ENCODE measurements around the gene CFAP45. TPM values are rescaled to one million over a fixed set of nuclear protein-coding genes. Genes with fewer than 3 reads are reported as not detected.
A peak's percentile ranks its signal among the peaks of the same experiment; 100 is the strongest.

CFAP45 gene
- total RNA-seq, 4 donors from 2014 or later, result 0.46 to 3.0 (median 0.66) TPM

- 86 to 87% methylated on average over 8 of the region's 8 CpGs for WGBS, 2 donors
- no peak for DNase-seq (ENCODE audit: low spot score in 2 of 2)
- intact Hi-C loops (cut with DNase I; ENCODE audit: low total_unique reads), result no loop called here
- TF ChIP-seq CTCF (IDR thresholded peaks at IDR 0.05) (no peak), POLR2A (IDR thresholded peaks at IDR 0.05) (no peak)
- no peak overlapping the region for H3K4me3 ChIP-seq (ENCODE audit: low read depth, poor library complexity, severe bottlenecking)
These were observed 30.7 kb upstream of the CFAP45 start for GRCh38 chr1:159930634-159931033.

DNA sequence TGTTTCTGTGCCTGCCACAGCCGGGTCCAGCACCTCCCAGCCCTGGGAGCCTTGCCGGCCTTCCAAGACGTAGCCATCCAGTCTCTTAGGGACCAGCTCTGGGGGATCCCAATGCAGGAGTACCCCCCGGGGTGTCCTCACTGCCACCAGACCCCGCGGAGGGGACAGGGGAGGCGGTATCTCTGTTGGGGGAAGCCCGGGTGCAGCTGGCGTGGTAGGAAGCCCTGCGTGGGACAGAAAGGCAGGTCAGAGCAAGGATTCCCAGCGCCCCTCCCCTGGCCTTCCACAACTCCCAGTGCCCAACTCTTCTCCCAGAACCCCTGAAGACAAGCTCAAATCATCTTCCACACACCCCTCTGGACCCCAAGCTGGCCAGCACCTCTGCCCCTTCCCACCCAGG lies 30.3 kb upstream of the CFAP45 start:
- no peak for DNase-seq (ENCODE audit: low spot score in 2 of 2)
- intact Hi-C loops (cut with DNase I; ENCODE audit: low total_unique reads), result no loop called here
- H3K4me3 ChIP-seq (ENCODE audit: low read depth, poor library complexity, severe bottlenecking), result no peak overlapping the region
- TF ChIP-seq POLR2A (IDR thresholded peaks at IDR 0.05) (no peak), CTCF (IDR thresholded peaks at IDR 0.05) (no peak)
- 81 to 82% methylated on average over 11 of the region's 11 CpGs for WGBS, 2 donors

DNA sequence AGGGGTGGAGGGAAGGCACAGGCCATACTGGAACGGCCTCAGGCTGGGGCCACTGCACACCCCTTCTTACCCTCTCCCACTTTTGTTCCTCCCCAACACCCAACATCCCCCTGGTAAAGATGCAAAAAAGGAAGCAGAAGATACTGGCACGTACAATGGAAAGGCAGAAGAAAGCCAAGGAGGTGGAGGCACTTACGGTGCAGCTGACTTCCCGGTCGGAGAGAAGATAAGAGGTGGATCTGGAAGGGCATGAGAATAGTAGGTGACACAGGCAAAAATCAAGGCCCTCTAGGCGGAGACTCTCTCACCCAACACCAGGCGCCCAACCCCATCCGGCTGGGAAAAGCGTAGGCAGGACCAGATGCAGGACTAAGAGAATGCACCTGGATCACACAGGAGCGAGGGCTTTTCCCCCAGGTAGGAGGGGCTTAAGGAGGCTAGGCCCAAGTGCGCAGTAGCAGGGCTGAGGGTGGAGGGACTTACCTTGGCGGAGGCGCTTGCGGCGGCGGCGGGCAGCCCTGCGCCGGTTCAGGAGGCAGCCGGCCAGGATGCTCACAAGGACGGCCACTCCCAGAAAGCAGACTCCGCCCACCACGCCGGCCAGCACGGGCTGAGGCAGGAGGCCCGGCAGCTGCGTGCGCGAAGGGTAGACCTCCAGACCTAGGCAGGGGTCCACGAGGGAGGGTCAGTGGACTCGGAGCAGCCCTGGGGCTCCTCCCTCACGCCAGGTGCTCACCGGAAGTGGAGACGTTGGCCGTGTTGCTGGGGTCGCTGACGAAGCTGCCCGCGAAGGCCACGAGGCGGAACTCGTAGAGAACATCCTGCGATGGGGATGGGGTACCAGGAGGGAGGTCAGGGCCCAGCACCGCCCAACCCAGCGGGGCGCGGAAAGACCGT lies 29.4 kb upstream of the CFAP45 start:
- H3K4me3 ChIP-seq (ENCODE audit: low read depth, poor library complexity, severe bottlenecking), result no peak overlapping the region
- intact Hi-C loops (cut with DNase I; ENCODE audit: low total_unique reads), result no loop called here
- TF ChIP-seq CTCF (IDR thresholded peaks at IDR 0.05), result no peak
- no peak for TF ChIP-seq POLR2A (IDR thresholded peaks at IDR 0.05)
- DNase-seq (ENCODE audit: low spot score in 2 of 2), result peak; percentile 65 to 90
- WGBS, 2 donors, result 55 to 65% methylated on average over 38 to 42 of the region's 48 CpGs

DNA sequence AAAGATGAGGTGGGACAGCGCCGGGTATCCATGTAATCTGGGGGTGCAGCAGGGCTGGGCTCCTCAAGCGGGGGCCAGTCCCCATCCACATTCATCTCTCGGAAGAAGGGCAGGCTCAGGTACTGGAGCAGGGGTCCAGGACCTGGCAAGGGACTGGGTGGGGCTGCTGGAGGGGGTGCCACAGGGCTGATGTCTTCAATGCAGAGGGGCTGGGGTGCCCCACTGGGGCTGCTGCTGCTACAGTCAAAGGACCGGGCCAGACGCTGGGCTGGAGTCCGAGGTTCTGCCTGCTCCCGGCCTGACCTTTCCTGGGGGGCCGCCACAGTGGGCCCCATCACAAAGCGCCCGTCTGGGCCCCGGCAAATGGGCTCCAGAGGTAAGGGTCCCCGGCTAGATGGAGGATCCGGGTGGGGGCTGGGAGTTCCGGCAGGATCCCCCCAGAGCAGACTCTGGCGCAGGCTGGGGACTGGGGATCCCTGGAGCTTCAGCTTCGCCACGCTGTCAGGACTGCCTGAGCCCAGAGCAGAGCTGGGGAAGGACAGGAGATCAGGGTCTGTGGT lies 28.6 kb upstream of the CFAP45 start:
- 90 to 95% methylated on average over 6 to 14 of the region's 18 CpGs for WGBS, 2 donors
- intact Hi-C loops (cut with DNase I; ENCODE audit: low total_unique reads), result no loop called here
- H3K4me3 ChIP-seq (ENCODE audit: low read depth, poor library complexity, severe bottlenecking), result no peak overlapping the region
- TF ChIP-seq POLR2A (IDR thresholded peaks at IDR 0.05) (no peak), CTCF (IDR thresholded peaks at IDR 0.05) (no peak)
- no peak for DNase-seq (ENCODE audit: low spot score in 2 of 2)

DNA sequence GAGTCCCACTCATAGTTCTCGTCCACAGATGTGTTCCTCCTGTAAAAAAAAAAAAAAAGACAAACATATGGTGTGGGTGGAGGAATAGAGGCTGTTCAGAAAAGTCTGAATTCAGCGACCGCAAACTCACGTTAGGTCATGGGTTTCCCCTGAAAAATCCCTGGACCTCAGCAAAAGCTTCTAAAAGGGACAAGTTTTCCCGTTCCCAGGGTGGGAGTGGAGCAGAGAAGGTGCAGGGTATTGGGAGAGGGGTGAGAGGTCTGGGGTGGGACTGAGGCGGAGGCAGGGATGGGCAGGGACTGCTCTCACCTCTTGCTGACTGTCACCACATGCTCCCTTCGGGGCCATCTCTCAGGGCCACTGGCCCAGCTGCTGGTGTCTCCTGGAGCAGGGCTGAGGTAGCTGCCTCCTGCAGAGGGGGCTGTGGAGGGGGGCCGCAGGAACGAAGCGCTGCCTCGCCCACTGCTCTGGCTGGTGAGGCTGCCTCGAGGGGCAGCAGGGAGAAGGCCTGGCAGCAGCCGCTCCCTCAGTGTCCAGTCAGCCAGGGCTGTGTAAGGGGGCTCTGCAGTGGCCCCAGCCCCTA lies 28.0 kb upstream of the CFAP45 start:
- intact Hi-C loops (cut with DNase I; ENCODE audit: low total_unique reads), result no loop called here
- 64 to 70% methylated on average over 13 of the region's 13 CpGs for WGBS, 2 donors
- no peak overlapping the region for H3K4me3 ChIP-seq (ENCODE audit: low read depth, poor library complexity, severe bottlenecking)
- DNase-seq (ENCODE audit: low spot score in 2 of 2), result no peak
- TF ChIP-seq CTCF (IDR thresholded peaks at IDR 0.05) (no peak), POLR2A (IDR thresholded peaks at IDR 0.05) (no peak)

All from lower leg skin (tissue), 4 donors.